Stomach (tissue), 9 donors: Measurements from ENCODE around the gene SYTL1. TPM values are rescaled to one million over a fixed set of nuclear protein-coding genes. Genes with fewer than 3 reads are reported as not detected.

Experiments used
- DNase-seq, 2 donors: peaks; one replicate each; pipeline versions ENCODE4 v3.0.0 to v3.0.0-alpha.2; 2013 to 2019
- H3K27ac ChIP-seq, 5 donors: fragments of 200-600 bp in 4 of 5; sonication (generic) in 4 of 5; one replicate each; pipeline ENCODE4 v1.5.1; 2013 to 2019; ENCODE audit warnings: mild to moderate bottlenecking in 1 of 5, moderate library complexity in 1 of 5
- H3K27me3 ChIP-seq, 3 donors: fragments of 200-600 bp; sonication (generic); one replicate each; pipeline ENCODE4 v1.5.1; 2017 to 2019; ENCODE audit warnings: mixed run types in 1 of 3
- H3K36me3 ChIP-seq, 4 donors: fragments of 200-600 bp; sonication (generic); 1 replicate in 3 of 4; 2 replicates in 1 of 4; pipeline ENCODE4 v1.5.1; 2016 to 2019
- H3K4me1 ChIP-seq, 4 donors: fragments of 200-600 bp; sonication (generic); one replicate each; pipeline ENCODE4 v1.5.1; 2016 to 2019
- H3K4me3 ChIP-seq, 4 donors: fragments of 200-600 bp; sonication (generic) in 3 of 4; one replicate each; pipeline ENCODE4 v1.5.1; 2016 to 2019; ENCODE audit warnings: mild to moderate bottlenecking in 1 of 4
- H3K9me3 ChIP-seq, 4 donors: fragments of 200-600 bp; sonication (generic); one replicate each; pipeline ENCODE4 v1.5.1; 2016 to 2019
- CTCF ChIP-seq, 7 experiments: fragments of 450-650 bp in 4 of 7; fragments of 200-600 bp in 3 of 7; sonication (generic) in 3 of 7; IDR thresholded peaks; one replicate each; pipeline ENCODE4 v1.5.1; 2016 to 2019; ENCODE audit warnings: antibody characterized with exemption in 7 of 7, control low read depth in 2 of 7, mild to moderate bottlenecking in 1 of 7
- EP300 ChIP-seq: sonication (generic); formaldehyde crosslinking; IDR thresholded peaks from one replicate; pipeline ENCODE4 v1.6.1; 2017; ENCODE audit warnings: antibody characterized with exemption
- POLR2A ChIP-seq, 4 donors: fragments of 450-650 bp; IDR thresholded peaks; one replicate each; pipeline ENCODE4 v1.6.1; 2016; ENCODE audit warnings: antibody characterized with exemption in 4 of 4, control low read depth in 2 of 4, mild to moderate bottlenecking in 1 of 4, moderate library complexity in 1 of 4
- POLR2AphosphoS5 ChIP-seq, 3 donors: sonication (generic); formaldehyde crosslinking; IDR thresholded peaks; one replicate each; pipeline ENCODE4 v1.6.1; 2016; ENCODE audit warnings: antibody characterized with exemption in 3 of 3
- WGBS, 5 donors: extraction: QIAGEN DNeasy Blood & Tissue Kit in 3 of 5; methylation state at CpG; one replicate each; pipeline versions ENCODE4 v1.1.5 to v1.1.7; 2013 to 2018; 5-methylcytosine and 5-hydroxymethylcytosine counted together
- intact Hi-C: fragments of 100-400 bp; cut with DNase I; formaldehyde crosslinking; loops from one replicate; pipeline ENCODE4 v1.15.1; 2023; ENCODE audit warnings: low total_unique reads
- polyA plus RNA-seq, 3 donors: library from polyadenylated mRNA; stranded (reverse); fragments of 200-250 nt; gene quantifications; one replicate each; pipeline ENCODE4 v1.2.3, GENCODE V29; 2013
- total RNA-seq, 5 donors: library from RNA; depleted of rRNA; stranded (reverse); fragments of >200 nt; gene quantifications; one replicate each; pipeline versions ENCODE4 v1.1.0 to v1.2.3, GENCODE V29; 2014 to 2016
- donor health status: healthy with polysubstance abuse.
- donor health status: Bipolar disorder and iron deficiency.
- donor health status: healthy.

Gene SYTL1
- total and polyA plus RNA-seq, 8 donors: 15.6 to 222 (median 58.2) TPM

- H3K4me3 ChIP-seq: no peak overlapping the region
- intact Hi-C loops: no loop called here
- H3K9me3 ChIP-seq: no peaks in the 10 kb centered on the region
- WGBS, 5 donors: 64 to 79% (median 71%) methylated on average over 18 to 19 of the region's 19 CpGs
- peaks cover 8 to 27% (median 15%) of the 10 kb centered on the region in 4 donors for H3K4me1 ChIP-seq
- DNase-seq: peak in 1 of 2 donors; percentile 58
- no peaks in the 10 kb centered on the region for H3K27me3 ChIP-seq
- TF ChIP-seq CTCF (IDR thresholded peaks at IDR 0.05) (no peak), POLR2AphosphoS5 (IDR thresholded peaks at IDR 0.05) (no peak), POLR2A (IDR thresholded peaks at IDR 0.05) (no peak), EP300 (no peak)
- H3K27ac ChIP-seq: no peak overlapping the region
- no peaks in the 10 kb centered on the region for H3K36me3 ChIP-seq
These were observed 30.4 kb downstream of the SYTL1 start for GRCh38 chr1:27372022-27372807.

DNA sequence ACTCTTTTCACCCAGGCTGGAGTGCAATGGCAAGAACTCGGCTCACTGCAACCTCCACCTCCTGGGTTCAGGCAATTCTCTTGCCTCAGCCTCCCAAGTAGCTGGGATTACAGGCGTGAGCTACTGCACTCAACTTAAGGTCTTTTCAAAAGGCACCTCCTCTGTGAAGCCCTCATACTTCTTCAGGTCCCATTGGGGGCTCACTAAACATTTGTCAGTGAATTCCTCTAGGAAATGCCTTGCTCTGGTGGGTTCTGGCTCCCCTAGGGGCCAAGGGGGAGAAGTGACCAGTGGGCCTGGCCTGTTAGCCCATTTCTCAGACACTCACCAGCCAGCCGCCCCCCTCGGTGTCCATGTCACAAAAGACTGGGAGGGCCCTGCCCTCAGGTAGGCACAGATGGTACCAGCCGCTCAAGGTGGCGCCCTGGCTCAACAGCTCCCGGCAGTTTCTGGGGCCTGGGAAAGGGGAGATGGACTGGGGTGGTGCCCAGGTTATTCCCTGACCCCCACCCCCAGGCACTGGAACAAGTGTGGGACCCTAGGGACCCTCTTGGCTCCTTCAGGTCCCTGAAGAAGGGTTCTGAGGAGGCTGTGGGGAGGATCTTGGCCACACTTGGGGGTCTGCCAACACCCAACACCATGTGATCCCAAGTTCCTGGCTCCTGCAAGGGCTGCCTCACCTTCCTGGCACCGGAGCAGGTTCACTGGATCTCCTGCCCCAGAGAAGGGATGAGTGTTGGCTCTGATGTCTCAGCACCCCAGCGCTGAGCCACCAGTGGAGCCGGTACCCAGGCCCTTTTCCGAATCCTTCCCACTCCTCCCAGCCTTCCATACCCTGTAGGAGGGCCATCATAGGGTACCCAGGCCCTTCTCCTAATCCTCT, 31.2 kb downstream of the SYTL1 start:
- Histone ChIP-seq H3K27me3 (no peaks in the 10 kb centered on the region), H3K36me3 (no peaks in the 10 kb centered on the region), H3K9me3 (no peaks in the 10 kb centered on the region), H3K4me1 (peaks cover 0 to 19% (median 7%) of the 10 kb centered on the region in 4 donors), H3K4me3 (no peak overlapping the region), H3K27ac (no peak overlapping the region)
- WGBS, 5 donors: 71 to 88% (median 75%) methylated on average over 6 to 11 of the region's 11 CpGs
- intact Hi-C loops: no loop called here
- no peak for DNase-seq
- TF ChIP-seq POLR2A (IDR thresholded peaks at IDR 0.05): no peak
- TF ChIP-seq POLR2AphosphoS5 (IDR thresholded peaks at IDR 0.05): no peak

- H3K36me3 ChIP-seq: no peaks in the 10 kb centered on the region
- peaks cover 0 to 4% (median 0%) of the 10 kb centered on the region in 4 donors for H3K4me1 ChIP-seq
- H3K4me3 ChIP-seq: no peak within 1 kb of the TSS
- no peak within 1 kb of the TSS for H3K27ac ChIP-seq
- WGBS, 5 donors: 77 to 81% (median 79%) methylated on average over 4 of the region's 4 CpGs
- H3K27me3 ChIP-seq: no peaks in the 10 kb centered on the region
- no peak for TF ChIP-seq POLR2AphosphoS5 (IDR thresholded peaks at IDR 0.05)
- no peak for TF ChIP-seq POLR2A (IDR thresholded peaks at IDR 0.05)
- no peak for TF ChIP-seq EP300
- TF ChIP-seq CTCF (IDR thresholded peaks at IDR 0.05): no peak
- DNase-seq: no peak
- no peaks in the 10 kb centered on the region for H3K9me3 ChIP-seq
- intact Hi-C loops: no loop called here
These were observed 32.7 kb downstream of the SYTL1 start, which contains the start of gene FCN3 for GRCh38 chr1:27374362-27375086. Gene FCN3, minus strand, starts transcription at chr1:27374824. Its CDS starts 6 bp downstream, at chr1:27374818.

GRCh38 chr1:27377760-27378495, 36.1 kb downstream of the SYTL1 start:
- H3K4me3 ChIP-seq: no peak overlapping the region
- H3K9me3 ChIP-seq: no peaks in the 10 kb centered on the region
- H3K27me3 ChIP-seq: peaks cover 0 to 9% (median 2%) of the 10 kb centered on the region in 3 donors
- TF ChIP-seq CTCF (IDR thresholded peaks at IDR 0.05): no peak
- no peak for TF ChIP-seq POLR2A (IDR thresholded peaks at IDR 0.05)
- no peak for TF ChIP-seq POLR2AphosphoS5 (IDR thresholded peaks at IDR 0.05)
- TF ChIP-seq EP300: no peak
- H3K27ac ChIP-seq: no peak overlapping the region
- 88 to 95% (median 91%) methylated on average over 11 to 12 of the region's 12 CpGs for WGBS, 5 donors
- H3K36me3 ChIP-seq: no peaks in the 10 kb centered on the region
- intact Hi-C loops: no loop called here
- no peak for DNase-seq
- peaks cover 2 to 7% (median 3%) of the 10 kb centered on the region in 4 donors for H3K4me1 ChIP-seq
